KBM-7 (cell line): Measurements from ENCODE around the gene PRKCE.

Experiments
- DNase-seq: peaks from one replicate; pipeline ENCODE4 v3.0.0-alpha.2; 2015
- in situ Hi-C: fragments of 300-500 bp; cut with MboI; formaldehyde crosslinking; loops from 2 replicates; pipeline ENCODE4 v1.14.3; 2020; ENCODE audit warnings: low sequenced_read_pairs, low pct_unique_long_range_greater_than_20kb, mixed read lengths

The PRKCE gene

DNA sequence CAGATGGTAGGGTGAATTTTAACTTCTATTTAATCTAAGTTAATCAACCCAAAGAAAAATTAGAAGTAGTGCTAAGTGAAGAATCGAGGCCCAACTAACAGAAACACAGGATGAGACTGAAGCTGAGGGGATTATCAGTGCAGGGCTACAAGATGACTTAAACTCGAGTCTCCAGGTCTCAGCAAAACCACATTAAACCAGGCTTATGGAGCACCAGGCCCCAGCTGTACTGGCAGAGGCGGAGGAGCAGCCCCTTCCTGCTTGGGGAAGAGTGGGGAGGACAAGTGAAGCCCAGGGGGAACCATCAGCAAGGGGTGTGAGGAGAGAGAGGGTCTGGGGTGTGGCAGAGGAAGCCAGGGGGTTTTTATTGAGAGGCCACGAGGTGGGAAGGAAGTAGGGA, 509.8 kb downstream of the PRKCE start:
- in situ Hi-C loops, result no loop called here
- DNase-seq, result no peak

DNA sequence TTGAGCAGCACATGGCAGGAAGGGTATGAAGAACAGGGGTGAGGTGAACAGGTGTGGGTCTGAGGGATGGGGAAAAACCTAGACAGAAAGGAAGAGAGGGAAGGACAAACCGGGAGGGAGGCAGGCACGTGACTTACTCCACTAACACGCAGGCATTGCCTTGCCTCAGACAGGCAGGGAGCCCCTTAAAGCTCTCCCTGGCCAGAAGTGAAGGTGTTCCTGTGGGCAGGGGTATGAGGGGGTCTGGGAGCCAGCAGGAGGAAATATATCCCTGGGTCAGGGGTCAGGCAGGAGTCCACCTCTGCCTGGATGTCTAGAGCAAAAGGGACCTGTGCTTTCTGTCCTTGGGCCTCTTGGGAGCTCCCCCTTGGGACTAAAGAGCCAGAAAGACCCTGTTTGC, 510.4 kb downstream of the PRKCE start:
- DNase-seq, result no peak
- in situ Hi-C loops, result no loop called here

DNA sequence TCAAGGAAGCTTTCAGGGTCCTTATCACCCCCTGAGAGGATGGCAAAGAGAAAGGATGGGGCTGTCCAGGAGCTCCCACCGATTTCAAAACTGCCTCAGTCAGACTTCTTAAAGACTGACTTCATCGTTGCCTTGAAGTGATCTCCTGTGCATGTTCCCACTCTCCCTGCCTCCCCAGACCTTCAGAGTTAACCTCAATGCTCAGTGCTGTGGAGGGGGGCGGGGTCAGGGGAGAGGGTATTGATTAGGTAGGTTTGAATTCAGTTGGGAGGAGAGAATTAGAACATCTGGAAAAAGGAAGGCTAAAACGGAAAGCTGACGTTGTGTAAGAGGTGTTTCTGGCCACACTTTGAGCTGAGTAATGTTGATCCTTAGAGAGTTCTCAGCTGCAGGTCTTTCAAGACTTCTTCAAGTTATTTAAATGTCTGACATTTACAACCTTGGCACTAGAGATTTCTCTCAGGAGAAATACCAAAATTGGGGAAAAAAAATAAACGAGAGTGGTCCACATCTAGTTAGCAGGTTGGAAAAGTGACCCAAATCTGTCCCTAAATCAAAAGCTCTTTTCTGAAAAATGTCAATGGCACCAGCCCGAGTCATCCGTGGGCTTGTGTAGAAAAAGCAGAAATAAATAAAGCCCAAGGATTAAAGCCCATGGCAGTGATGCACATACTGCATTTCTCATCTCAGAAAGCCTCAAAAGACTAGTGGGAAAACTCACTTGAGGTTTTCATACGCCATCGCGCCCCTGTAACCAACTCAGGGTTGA, 511.0 kb downstream of the PRKCE start:
- in situ Hi-C loops, result no loop called here
- no peak for DNase-seq

DNA sequence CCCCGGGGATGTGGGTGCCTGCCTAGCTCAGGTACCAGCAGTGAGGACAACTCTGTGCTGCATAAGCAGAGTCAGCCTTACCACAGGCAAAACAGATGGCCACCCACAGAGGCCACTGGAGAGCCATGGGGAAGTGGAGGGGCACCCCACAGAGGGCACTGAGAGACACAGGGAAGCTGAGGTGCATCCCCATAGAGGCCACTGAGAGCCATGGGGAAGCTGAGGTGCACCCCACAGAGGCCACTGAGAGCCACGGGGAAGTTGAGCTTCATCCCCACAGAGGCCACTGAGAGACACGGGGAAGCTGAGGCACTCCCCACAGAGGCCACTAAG, 511.6 kb downstream of the PRKCE start:
- no peak for DNase-seq
- in situ Hi-C loops, result no loop called here

DNA sequence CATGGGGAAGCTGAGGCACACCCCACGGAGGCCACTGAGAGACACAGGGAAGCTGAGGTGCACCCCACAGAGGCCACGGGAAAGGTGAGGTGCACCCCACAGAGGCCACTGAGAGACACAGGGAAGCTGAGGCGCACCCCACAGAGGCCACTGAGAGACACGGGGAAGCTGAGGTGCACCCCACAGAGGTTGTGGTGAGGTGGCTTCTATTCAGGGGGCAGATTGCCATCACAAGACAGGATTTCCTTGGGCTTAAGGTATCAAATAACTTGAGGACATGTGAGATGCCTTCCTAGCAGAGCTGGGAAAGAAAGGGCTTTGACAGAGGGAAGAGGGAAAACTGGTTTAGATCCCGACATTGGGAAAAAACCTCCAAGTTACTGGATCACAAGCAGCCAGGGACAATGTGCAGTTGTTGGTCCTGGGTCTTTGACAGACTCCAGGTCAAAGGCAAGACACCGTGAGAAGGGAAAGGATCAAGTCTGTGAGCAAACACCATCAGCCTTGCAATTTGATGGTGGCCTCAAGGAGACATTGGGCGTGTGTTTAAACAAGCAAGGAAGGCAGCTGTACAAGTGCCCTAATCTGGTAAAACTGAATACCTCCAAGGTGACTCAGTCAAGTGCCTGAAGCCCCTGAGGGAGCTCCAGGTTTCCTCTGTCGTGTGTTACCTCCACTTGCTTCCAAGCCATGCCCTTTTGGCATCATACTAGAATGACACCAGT, 512.5 kb downstream of the PRKCE start:
- in situ Hi-C loops, result no loop called here
- no peak for DNase-seq

DNA sequence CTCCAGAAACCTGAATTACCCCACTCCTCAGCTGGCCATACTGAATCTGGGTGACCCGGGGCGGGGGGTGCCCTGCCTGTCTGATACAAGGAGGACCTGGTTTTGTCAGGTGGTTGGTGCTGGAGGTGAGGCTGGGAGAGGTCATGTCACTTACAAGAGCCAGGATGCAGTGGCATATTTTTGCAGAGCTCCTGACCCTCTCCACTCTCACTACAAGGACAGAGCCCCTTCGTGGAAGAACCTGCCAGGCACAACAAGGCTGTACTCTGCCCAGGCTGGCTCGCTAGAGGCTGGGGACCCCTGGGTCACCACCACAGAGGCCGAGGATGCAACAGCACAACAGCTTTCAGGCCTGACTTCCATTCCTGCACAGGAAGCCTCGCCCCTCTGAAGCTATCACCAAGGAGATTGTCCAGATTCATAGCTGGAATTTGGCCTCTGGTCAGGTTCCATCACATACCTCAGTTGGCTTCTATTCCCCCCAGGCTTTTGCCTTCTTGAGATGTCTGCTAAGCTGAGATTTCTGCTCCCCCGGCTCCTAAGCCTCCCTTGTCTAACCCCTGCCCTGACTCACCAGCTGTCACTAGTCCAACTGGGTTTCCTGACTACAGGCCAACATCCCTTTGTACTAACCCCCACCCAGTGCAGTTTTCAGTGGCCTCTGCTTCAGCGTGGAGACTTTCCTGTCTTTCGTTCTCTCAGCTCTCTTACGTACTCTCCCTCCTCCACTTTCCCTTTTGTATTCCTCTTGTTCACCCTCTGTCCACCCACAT, 513.2 kb downstream of the PRKCE start:
- DNase-seq, result no peak

DNA sequence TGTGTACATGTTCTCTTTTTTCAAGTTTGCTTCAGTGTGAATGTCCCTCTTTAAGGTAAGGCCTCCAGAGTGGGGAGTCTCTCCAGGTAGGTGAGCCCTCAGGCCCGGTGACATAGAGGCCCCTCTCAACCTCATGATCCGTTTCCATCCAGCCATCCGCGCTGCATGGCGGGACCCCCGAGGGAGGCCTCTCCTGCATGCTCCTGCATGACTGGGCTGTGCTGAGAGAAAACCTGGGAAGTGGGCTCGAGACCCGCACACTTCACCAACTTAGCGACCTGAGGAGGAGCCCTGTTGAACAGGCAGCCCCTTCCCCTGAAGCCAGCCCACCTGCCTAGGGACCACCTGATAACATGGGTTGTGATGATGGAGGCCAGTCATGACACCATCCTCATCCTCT, 514.4 kb downstream of the PRKCE start:
- DNase-seq, result no peak
- in situ Hi-C loops, result no loop called here

More for the DNA sequence above, 513.2 kb downstream of the PRKCE start:
- in situ Hi-C loops, result no loop called here

DNA sequence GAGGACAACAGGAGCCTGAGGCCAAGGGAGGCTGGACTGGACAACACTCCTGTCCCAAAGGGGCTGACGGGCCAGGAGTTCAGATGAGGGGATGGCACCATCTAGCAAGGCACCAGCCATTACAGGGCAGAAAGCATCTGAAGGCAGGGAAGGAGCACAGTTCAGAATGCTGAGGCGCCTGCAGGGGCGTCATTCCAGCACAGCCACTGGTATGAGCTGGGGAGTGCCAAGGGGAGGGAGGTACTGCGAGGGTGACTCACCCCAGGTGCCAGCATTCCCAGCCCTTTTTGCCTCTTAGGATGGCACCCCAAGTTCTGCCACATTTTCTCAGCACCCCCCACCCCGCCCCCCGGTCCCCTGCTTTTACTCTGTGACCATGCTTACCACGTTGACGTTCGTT, 515.9 kb downstream of the PRKCE start:
- DNase-seq, result no peak
- in situ Hi-C loops, result no loop called here

DNA sequence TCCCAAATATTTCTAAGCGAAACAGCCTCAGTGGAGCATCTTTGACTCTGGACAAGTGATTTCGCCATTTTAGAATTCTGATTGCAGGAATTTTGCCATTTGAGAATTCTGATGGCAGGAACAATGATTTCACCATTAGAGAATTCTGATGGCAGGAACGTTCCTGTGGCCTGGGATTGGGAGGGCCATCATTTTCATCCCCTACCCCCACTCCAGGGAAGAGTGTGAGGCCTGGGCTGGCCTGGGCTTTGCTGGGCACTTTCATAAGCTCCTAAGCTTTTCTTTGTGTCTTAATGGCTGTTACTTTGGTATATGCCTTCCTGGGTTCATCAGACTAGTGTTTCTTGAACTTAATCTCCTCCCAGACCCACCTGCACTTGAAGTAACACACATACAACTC, 516.4 kb downstream of the PRKCE start:
- DNase-seq, result no peak
- in situ Hi-C loops, result no loop called here

DNA sequence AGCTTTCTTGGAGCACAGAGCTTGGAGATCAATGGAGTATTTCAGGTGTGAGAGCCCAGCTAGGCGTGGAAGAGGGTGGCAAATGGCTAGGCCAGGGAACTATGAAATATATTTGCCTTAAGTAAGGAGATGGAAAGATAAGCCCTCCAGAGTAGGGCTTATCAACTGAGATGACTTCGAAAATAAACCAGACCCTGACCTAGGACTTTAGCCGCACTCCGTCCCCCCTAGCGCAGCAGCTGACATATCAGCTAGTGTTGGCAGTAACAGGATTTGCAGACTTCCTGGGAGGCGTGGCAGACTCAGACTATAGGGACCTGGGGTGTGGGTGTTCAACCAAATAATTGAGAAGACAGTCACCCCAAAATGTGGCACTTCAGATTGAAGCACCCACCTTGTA, 518.0 kb downstream of the PRKCE start:
- in situ Hi-C loops, result no loop called here
- no peak for DNase-seq

DNA sequence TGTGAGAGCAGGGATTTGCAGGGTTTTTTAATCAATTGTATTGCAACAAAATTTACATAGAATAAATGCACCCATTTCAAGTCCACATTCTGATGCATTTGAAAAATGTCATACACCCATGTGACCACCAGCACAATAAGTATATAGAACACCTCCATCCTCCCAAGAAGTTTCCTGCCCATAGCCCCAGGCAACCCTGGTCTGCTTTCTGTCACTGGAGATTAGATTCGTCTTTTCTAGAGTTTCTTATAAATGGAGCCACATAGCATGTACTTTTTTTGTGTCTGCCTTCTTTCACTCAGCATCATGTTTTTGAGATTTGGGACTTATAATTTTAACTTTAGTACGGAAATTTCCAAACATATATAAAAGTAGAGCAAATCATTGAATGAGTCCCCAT, 518.6 kb downstream of the PRKCE start:
- in situ Hi-C loops, result no loop called here
- no peak for DNase-seq

DNA sequence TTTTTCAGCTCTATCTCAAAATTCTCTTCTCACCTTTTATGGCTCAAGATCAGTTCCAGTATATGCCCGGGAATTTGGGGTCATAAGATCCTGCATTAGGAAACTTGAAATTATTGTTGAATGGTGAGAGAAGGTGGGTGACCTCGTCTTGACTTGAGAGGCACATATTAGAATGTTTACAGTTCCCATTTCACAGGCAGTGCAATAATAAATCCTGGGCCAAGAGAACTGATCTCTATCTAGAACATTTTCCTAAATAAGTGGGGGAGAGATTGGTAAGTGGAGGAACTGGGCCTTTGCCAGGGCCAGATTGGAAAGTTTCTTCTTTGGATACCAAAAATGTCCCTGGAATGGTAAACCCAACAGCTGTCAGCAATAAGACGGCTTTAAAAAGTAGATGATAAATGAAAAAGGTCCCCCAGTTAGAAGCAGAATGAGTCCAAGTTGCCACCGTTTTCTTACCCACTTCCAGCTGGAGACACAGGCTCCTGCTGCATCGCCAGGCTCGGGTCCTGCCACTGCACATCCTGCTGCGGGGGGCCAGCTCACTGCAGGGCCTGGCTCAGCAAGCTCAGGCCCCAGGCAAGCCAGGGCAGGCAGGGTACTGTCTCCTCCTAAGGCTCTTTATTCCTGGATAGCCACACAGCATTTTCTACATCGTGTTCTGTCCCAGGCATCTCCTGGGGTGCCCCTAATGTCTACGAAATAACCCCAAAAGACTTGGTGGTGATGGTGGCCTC, 519.3 kb downstream of the PRKCE start:
- in situ Hi-C loops, result no loop called here
- DNase-seq, result no peak

DNA sequence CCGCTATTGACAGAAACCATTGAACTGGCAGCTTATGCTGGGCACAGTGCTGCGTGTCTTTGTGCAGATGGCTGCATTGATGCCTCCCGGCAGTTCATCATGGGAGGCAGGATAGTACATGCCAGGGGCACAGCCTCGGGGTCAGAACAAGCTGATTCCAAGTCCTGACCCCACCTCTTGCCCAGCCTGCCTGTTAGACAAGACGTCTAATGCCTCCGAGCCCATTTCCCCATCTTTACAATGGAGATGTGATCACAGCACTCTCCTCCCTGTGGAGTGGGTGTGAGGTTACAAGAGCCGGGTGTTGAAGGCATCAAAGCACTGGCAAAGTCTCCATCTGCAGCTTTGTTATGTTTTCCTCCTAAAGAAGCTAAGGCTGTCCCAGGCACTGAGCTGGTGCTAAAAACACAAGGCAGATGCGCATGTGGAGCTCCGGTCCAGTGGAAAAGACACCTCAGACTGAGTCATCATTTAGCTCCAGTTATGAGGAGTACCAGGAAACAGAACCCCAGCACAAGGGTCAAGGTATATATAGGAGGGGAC, 520.0 kb downstream of the PRKCE start:
- in situ Hi-C loops, result no loop called here
- no peak for DNase-seq

DNA sequence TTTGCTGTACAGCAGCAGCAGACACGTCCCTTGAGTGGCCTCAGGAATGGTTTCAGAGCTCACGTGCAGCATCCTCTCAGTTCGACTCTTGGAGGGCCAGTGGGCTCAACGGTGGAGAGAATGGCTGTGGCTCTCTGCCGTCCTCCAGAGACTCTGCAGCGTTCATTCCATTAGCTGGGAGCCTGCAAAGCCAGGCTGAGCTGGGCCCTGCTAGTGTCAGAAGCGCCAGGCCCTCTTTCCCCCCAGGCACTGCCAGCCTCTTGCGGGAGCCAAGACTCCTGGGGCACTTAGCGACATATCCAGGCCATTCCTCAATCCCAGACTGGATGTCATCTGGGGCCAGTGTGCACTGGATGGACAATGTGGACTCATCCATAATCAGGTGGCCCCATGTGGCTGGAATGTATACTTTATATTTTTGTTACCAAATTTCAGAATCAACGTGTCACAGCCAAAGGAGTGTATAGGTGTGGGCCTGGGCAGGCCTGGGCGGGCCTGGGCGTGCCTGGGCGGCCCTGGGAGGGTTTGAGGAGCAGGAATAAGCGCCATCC, 520.6 kb downstream of the PRKCE start:
- DNase-seq, result no peak
- in situ Hi-C loops, result no loop called here

DNA sequence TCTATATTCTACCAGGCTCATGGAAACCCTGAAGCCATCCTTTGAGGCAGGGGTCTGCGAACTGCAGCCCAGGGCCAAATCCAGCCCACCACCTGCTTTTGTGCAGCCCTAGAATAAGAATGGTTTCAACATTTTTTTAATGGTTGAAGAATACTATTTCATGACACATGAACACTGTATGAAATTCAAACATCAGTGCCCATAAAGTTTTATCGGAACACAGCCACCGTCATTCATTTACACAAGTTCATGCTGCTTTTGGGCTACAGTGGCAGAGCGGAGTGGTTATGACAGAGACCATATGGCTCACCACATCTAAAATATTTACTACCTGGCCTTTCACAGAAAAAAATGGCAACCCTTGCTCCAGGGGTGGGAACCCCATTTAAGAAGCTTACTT, 521.6 kb downstream of the PRKCE start:
- no peak for DNase-seq
- in situ Hi-C loops, result no loop called here

DNA sequence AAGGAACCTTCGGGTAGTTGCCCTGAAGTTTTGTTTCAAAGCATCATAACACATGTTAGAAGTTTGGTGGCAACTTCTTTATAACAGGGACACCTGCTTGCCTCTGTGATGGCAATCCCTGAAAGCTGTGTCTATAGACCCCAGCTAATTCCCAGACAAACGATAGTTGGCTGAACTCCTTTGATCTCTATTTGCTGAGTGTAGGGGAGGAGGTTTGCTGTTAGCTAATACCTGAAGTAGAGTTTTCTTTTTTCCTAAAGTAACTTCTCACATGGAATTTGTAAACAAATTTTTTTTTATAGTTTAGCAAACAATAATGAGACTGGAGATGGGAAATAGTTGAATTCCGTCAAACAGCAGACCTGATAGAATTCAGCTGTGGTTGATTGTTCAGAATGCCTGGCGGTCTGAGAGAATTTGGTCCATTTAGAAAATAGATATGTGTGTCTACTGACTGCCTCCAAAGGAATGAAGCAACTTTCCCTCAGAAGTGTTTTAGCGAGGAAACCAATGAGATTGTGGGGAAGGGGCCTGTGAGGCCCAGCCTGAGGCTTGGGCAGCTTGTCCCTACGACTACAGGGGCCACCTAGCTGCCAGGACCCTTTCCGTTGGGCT, 522.3 kb downstream of the PRKCE start:
- DNase-seq, result no peak
- in situ Hi-C loops, result no loop called here

DNA sequence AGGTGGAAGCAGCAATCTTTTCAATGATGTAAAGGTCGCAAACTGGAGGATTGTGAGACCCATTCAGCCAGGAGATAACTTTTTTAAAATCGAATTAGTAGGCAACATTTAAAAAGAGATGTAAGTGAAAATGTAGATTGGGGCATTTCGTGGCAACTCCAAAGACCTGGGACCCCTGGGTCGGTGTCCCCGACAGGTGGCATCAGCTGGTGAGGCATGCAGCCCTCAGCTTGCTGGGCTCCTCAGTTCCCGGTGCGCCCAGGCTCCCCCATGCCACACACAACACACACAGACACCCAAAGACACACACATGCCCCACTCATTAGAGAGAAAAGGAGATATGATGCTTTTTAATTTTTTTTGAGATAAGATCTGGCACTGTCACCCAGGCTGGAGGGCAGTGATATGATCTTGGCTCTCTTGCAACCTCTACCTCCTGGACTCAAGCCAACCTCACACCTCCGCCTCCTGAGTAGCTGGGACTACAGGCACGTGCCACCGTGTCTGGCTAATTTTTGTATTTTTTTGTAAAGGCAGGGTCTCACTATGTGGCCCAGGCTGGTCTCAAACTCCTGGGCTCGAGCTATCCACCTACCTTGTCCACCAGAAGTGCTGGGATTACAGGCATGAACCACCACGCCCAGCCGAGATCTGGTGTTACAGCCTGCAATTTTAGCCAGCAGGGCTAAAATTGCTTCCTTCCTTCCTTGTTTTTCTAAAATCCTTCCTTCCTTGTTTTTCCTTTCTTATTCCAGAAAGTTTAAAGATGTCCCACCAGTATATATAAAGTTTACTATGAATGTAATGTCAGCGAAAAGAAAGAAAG, 523.1 kb downstream of the PRKCE start:
- in situ Hi-C loops, result no loop called here
- no peak for DNase-seq

DNA sequence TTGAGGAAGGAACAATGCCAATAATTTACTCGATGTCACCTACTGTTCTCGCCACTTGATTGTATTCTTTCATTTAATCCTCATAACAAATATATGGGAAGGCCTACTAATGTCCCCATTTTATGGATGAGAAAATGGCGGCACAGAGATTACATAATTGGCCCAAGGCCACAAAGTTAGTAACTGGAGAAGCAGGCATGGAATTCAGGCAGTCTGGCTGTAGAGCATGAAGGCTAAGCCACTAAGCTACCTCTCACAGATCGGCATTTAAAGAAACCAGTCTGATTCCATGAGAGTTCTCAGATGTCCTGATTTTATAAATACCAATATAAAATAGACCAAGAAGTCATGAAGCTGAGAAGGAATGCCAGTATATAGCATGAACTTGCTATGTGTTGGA, 523.9 kb downstream of the PRKCE start:
- no peak for DNase-seq
- in situ Hi-C loops, result no loop called here
